GM12878 (cell line): ENCODE data around the gene RAPH1. TPM values are rescaled to one million over a fixed set of nuclear protein-coding genes. Genes with fewer than 3 reads are reported as not detected.

Source experiments
- ATAC-seq: fragments of 200-7000 bp; cut with Tn5 transposase; 3 replicates; pipeline ENCODE4 v1.9.1; 2020; ENCODE audit warnings: mild to moderate bottlenecking, moderate library complexity
- BruUV-seq: library from RNA; stranded (reverse); fragments of 400-500 nt; replicated peaks from 2 replicates; lab custom pipeline; 2021; lab: Mats Ljungman, UMichigan
- CTCF ChIA-PET: fragments of 300-600 bp; sonication (Branson Sonifier 250); formaldehyde crosslinking; extraction: SDS; loops from one replicate; lab custom pipeline; 2021; ENCODE audit warnings: inconsistent platforms; lab: Yijun Ruan, JAX
- POLR2A ChIA-PET: fragments of 350-600 bp; formaldehyde crosslinking; extraction: SDS; loops from one replicate; lab custom pipeline; 2021; ENCODE audit warnings: inconsistent platforms; lab: Charles Lee
- RAD21 ChIA-PET: fragments of 300-600 bp; sonication (Branson Sonifier 250); formaldehyde crosslinking; loops from one replicate; lab custom pipeline; 2023; ENCODE audit warnings: antibody characterized with exemption; ENCODE audit not compliant: unreplicated experiment; lab: Charles Lee
- SMC1A ChIA-PET: fragments of 300-600 bp; sonication (Branson Sonifier 250); formaldehyde crosslinking; loops from one replicate; lab custom pipeline; 2023; ENCODE audit not compliant: unreplicated experiment, uncharacterized antibody; lab: Charles Lee
- DNase-seq: peaks from one replicate; pipeline ENCODE4 v3.0.0-alpha.2; 2011; ENCODE audit warnings: low read depth, low spot score
- FAIRE-seq: peaks from 3 replicates; lab custom pipeline; 2011; peaks lifted over from hg19 to GRCh38; lab: Jason Lieb, UNC
- H2AFZ ChIP-seq: 2 replicates; pipeline ENCODE4 v1.6.0; 2011; ENCODE audit warnings: low read depth, low read length, control low read depth; ENCODE audit not compliant: control insufficient read depth
- H3K27ac ChIP-seq: 2 replicates; pipeline ENCODE4 v1.5.1; 2011; ENCODE audit warnings: control low read depth; ENCODE audit not compliant: control insufficient read depth, insufficient read depth
- H3K27me3 ChIP-seq, 2 experiments: replicated peaks in 1 of 2; 2 replicates each; pipeline versions ENCODE4 v1.6.0 to v1.6.1; 2011; ENCODE audit warnings: low read length in 1 of 2; ENCODE audit not compliant: control insufficient read depth in 2 of 2, insufficient read depth in 2 of 2
- H3K36me3 ChIP-seq, 2 experiments: 2 replicates each; pipeline ENCODE4 v1.5.1; 2011; ENCODE audit warnings: low read length in 1 of 2; ENCODE audit not compliant: control insufficient read depth in 2 of 2, insufficient read depth in 2 of 2
- H3K4me1 ChIP-seq: 2 replicates; pipeline ENCODE4 v1.6.1; 2011; ENCODE audit warnings: mild to moderate bottlenecking, low read length, moderate library complexity, mixed read lengths; ENCODE audit not compliant: control insufficient read depth, insufficient read depth
- H3K4me2 ChIP-seq: 2 replicates; pipeline ENCODE4 v1.6.0; 2011; ENCODE audit warnings: control low read depth; ENCODE audit not compliant: control insufficient read depth, insufficient read depth
- H3K4me3 ChIP-seq: fragments of 200-600 bp; sonication (generic); 2 replicates; pipeline ENCODE4 v1.5.1; 2016
- H3K79me2 ChIP-seq: 2 replicates; pipeline ENCODE4 v1.6.0; 2011; ENCODE audit warnings: low read length; ENCODE audit not compliant: control insufficient read depth, insufficient read depth
- H3K9ac ChIP-seq: 2 replicates; pipeline ENCODE4 v1.8.0; 2011; ENCODE audit warnings: low read length, control low read depth, mixed read lengths; ENCODE audit not compliant: control insufficient read depth, insufficient read depth
- H3K9me3 ChIP-seq: replicated peaks from 3 replicates; pipeline ENCODE4 v1.5.1; 2011; ENCODE audit warnings: mild to moderate bottlenecking, low read length; ENCODE audit not compliant: control insufficient read depth, insufficient read depth
- H4K20me1 ChIP-seq: 2 replicates; pipeline ENCODE4 v1.6.0; 2011; ENCODE audit not compliant: control insufficient read depth, insufficient read depth
- ASH2L ChIP-seq: fragments of 300-600, 200-600 bp; sonication (generic); IDR thresholded peaks from 2 replicates; pipeline ENCODE4 v1.6.1; 2017; ENCODE audit warnings: low read depth, mild to moderate bottlenecking, borderline replicate concordance
- BCL11A ChIP-seq: IDR thresholded peaks from 2 replicates; pipeline ENCODE4 v1.6.1; 2011; ENCODE audit warnings: low read depth, low read length
- BCL3 ChIP-seq: IDR thresholded peaks from 2 replicates; pipeline ENCODE4 v1.6.1; 2011; ENCODE audit warnings: borderline replicate concordance, low read depth, mild to moderate bottlenecking, moderate library complexity, low read length; ENCODE audit not compliant: insufficient read depth, poor library complexity, severe bottlenecking
- CBX5 ChIP-seq: sonication (generic); IDR thresholded peaks from 2 replicates; pipeline ENCODE4 v1.6.1; 2016; ENCODE audit warnings: low read depth, moderate library complexity, mild to moderate bottlenecking, inconsistent platforms
- CHD1 ChIP-seq: IDR thresholded peaks from 2 replicates; pipeline ENCODE4 v1.6.1; 2012; ENCODE audit warnings: low read depth, low read length, improper control_type of control experiment
- CHD2 ChIP-seq: IDR thresholded peaks from 2 replicates; pipeline ENCODE4 v1.6.1; 2011; ENCODE audit warnings: low read depth, low read length, improper control_type of control experiment, borderline replicate concordance
- E2F8 ChIP-seq: fragments of 450-650 bp; IDR thresholded peaks from 2 replicates; pipeline ENCODE4 v1.6.1; 2018; ENCODE audit warnings: mild to moderate bottlenecking, low read depth, moderate library complexity; ENCODE audit not compliant: partially characterized antibody
- EP300 ChIP-seq, 2 experiments: fragments of 150-350 bp in 1 of 2; IDR thresholded peaks; 2 replicates each; pipeline ENCODE4 v1.6.1; 2011 to 2012; ENCODE audit warnings: low read depth in 2 of 2, low read length in 2 of 2, borderline replicate concordance in 1 of 2, improper control_type of control experiment in 1 of 2, inconsistent platforms in 1 of 2; ENCODE audit not compliant: control insufficient read depth in 1 of 2
- HDAC2 ChIP-seq: fragments of 200-600 bp; sonication (generic); IDR thresholded peaks from 2 replicates; pipeline ENCODE4 v1.6.1; 2017
- MEF2B ChIP-seq: fragments of 450-650 bp; IDR thresholded peaks from 2 replicates; pipeline ENCODE4 v1.6.1; 2018; ENCODE audit warnings: mild to moderate bottlenecking, moderate library complexity; ENCODE audit not compliant: partially characterized antibody, poor library complexity, severe bottlenecking
- NFIC ChIP-seq: IDR thresholded peaks from 2 replicates; pipeline ENCODE4 v1.6.1; 2012; ENCODE audit warnings: low read depth, mild to moderate bottlenecking, inconsistent platforms, low read length, moderate library complexity
- POLR2AphosphoS2 ChIP-seq: IDR thresholded peaks from 2 replicates; pipeline ENCODE4 v1.6.1; 2011; ENCODE audit warnings: low read depth, mild to moderate bottlenecking, low read length, improper control_type of control experiment, moderate library complexity
- RB1 ChIP-seq: fragments of 450-650 bp; formaldehyde crosslinking; IDR thresholded peaks from 2 replicates; pipeline ENCODE4 v1.6.1; 2017; ENCODE audit warnings: mild to moderate bottlenecking, borderline replicate concordance
- RCOR1 ChIP-seq: conservative IDR thresholded peaks from 2 replicates; pipeline ENCODE4 v1.6.1; 2012; ENCODE audit warnings: low read depth, low read length, improper control_type of control experiment
- SIN3A ChIP-seq: IDR thresholded peaks from 2 replicates; pipeline ENCODE4 v1.6.1; 2012; ENCODE audit warnings: low read depth, low read length, improper control_type of control experiment
- SMC3 ChIP-seq: IDR thresholded peaks from 2 replicates; pipeline ENCODE4 v1.6.1; 2011; ENCODE audit warnings: low read length, improper control_type of control experiment, borderline replicate concordance
- SRF ChIP-seq, 2 experiments: IDR thresholded peaks; 2 replicates each; pipeline ENCODE4 v1.6.1; 2011; ENCODE audit warnings: low read depth in 2 of 2, low read length in 2 of 2, mild to moderate bottlenecking in 1 of 2, moderate library complexity in 1 of 2
- TARDBP ChIP-seq: IDR thresholded peaks from 2 replicates; pipeline ENCODE4 v1.6.1; 2016; ENCODE audit warnings: borderline replicate concordance
- TCF12 ChIP-seq: IDR thresholded peaks from 2 replicates; pipeline ENCODE4 v1.6.1; 2011; ENCODE audit warnings: low read depth, mild to moderate bottlenecking, low read length
- YY1 ChIP-seq: IDR thresholded peaks from 2 replicates; pipeline ENCODE4 v1.6.1; 2011; ENCODE audit warnings: low read depth, mild to moderate bottlenecking, low read length
- WGBS: methylation state at CpG from one replicate; pipeline ENCODE4 v1.1.6; 2016; ENCODE audit warnings: low lambda C conversion rate; ENCODE audit not compliant: insufficient replicate concordance, insufficient coverage; ENCODE audit errors: missing lambda C conversion rate; 5-methylcytosine and 5-hydroxymethylcytosine counted together
- in situ Hi-C: fragments of 300-500 bp; cut with MboI; formaldehyde crosslinking; loops from 9 replicates; pipeline ENCODE4 v1.14.3; 2018; ENCODE audit warnings: mixed read lengths
- intact Hi-C: fragments of 100-400 bp; cut with micrococcal nuclease; formaldehyde crosslinking; loops from one replicate; pipeline ENCODE4 v1.14.2; 2022; ENCODE audit not compliant: unreplicated experiment
- polyA plus RNA-seq, 11 experiments: library from polyadenylated mRNA; depleted of rRNA in 4 of 11; unstranded in 6 of 11; stranded (reverse) in 5 of 11; fragments of >200 nt; fragmentation: Nextera tagmentation in 4 of 11; fragmentation: Illumina TruSeq in 1 of 11; extraction: Ambion mirVana in 4 of 11; extraction: Trizol in 1 of 11; gene quantifications; 1 replicate in 1 of 11; 2 replicates in 10 of 11; pipeline versions ENCODE4 v1.2.1 to v1.2.3, GENCODE V29; 2011 to 2016; ENCODE audit warnings: inconsistent platforms in 2 of 11, missing spikeins in 2 of 11, low read depth in 1 of 11
- total RNA-seq, 4 experiments: library from RNA; depleted of rRNA in 3 of 4; stranded (reverse); fragments of >200 nt in 3 of 4; fragmentation: Illumina TruSeq in 1 of 4; extraction: Trizol in 1 of 4; gene quantifications; 2 replicates each; pipeline versions ENCODE4 v1.2.1 to v1.2.3, GENCODE V29; 2013 to 2021

RAPH1 gene
- total and polyA plus RNA-seq, 10 of the 15 experiments (the other 5 are each of a cell fraction or from before 2014, with no cell fraction given) = 0.09 to 0.90 (median 0.21) TPM; not detected in 7

- no peak for TF ChIP-seq BCL3
- TF ChIP-seq CHD2 = no peak
- TF ChIP-seq RCOR1 = no peak
- TF ChIP-seq RB1 = no peak
- no peak for TF ChIP-seq SMC3
- no peak for TF ChIP-seq TARDBP
- no peak for TF ChIP-seq TCF12
- TF ChIP-seq MEF2B = no peak
- no peak for TF ChIP-seq YY1
- no peak for TF ChIP-seq CHD1
- TF ChIP-seq CBX5 = no peak
Measured at GRCh38 chr2:203413796-203414195, 121.3 kb downstream of the RAPH1 start (continued).

- FAIRE-seq = no peak
- H4K20me1 ChIP-seq = no peaks in the 10 kb centered on the region
- H3K4me2 ChIP-seq = no peak overlapping the region
- ATAC-seq = no peak
- SMC1A ChIA-PET = no interaction called here
- CTCF ChIA-PET = no interaction called here
- intact Hi-C loops (no loop called here), in situ Hi-C loops (no loop called here)
- RAD21 ChIA-PET = no interaction called here
- no TSS peak for BruUV-seq
- H3K9me3 ChIP-seq = no peaks in the 10 kb centered on the region; the same call in 2 of the 3 replicates
- no peak overlapping the region for H3K4me3 ChIP-seq
- H3K27ac ChIP-seq = no peak overlapping the region
- no peaks in the 10 kb centered on the region for H3K4me1 ChIP-seq
- no peak for DNase-seq
- POLR2A ChIA-PET = no interaction called here
- peaks cover 0 to 9% of the 10 kb centered on the region in 2 experiments for H3K36me3 ChIP-seq
- WGBS = 88% methylated on average over 7 of the region's 7 CpGs
- no peaks in the 10 kb centered on the region for H3K79me2 ChIP-seq
- no peak overlapping the region for H2AFZ ChIP-seq
- no peak overlapping the region for H3K9ac ChIP-seq
- no peaks in the 10 kb centered on the region for H3K27me3 ChIP-seq
- TF ChIP-seq POLR2AphosphoS2 (no peak), EP300 (IDR thresholded peaks at IDR 0.05; ENCODE audit: borderline replicate concordance in 1 of 2, control insufficient read depth in 1 of 2, low read depth in 2 of 2, low read length in 2 of 2) (no peak), HDAC2 (no peak), BCL11A (no peak), NFIC (no peak), SIN3A (no peak), CHD2 (no peak), ASH2L (no peak), E2F8 (no peak), TARDBP (no peak), SRF (IDR thresholded peaks at IDR 0.05; ENCODE audit: low read depth in 2 of 2, low read length in 2 of 2) (no peak)
Measured at GRCh38 chr2:203412546-203413331, 122.4 kb downstream of the RAPH1 start.
